ENCODE data around the gene SLC45A1. TPM values are rescaled to one million over a fixed set of nuclear protein-coding genes. Genes with fewer than 3 reads are reported as not detected.

The SLC45A1 gene
- total RNA-seq, 2 donors from 2014 or later = 1.8 to 2.2 TPM

GRCh38 chr1:8360493-8361197 lies 42.7 kb downstream of the SLC45A1 start:
- no peak for DNase-seq
- intact Hi-C loops (cut with DNase I) = no loop called here
- no peak for ATAC-seq

DNA sequence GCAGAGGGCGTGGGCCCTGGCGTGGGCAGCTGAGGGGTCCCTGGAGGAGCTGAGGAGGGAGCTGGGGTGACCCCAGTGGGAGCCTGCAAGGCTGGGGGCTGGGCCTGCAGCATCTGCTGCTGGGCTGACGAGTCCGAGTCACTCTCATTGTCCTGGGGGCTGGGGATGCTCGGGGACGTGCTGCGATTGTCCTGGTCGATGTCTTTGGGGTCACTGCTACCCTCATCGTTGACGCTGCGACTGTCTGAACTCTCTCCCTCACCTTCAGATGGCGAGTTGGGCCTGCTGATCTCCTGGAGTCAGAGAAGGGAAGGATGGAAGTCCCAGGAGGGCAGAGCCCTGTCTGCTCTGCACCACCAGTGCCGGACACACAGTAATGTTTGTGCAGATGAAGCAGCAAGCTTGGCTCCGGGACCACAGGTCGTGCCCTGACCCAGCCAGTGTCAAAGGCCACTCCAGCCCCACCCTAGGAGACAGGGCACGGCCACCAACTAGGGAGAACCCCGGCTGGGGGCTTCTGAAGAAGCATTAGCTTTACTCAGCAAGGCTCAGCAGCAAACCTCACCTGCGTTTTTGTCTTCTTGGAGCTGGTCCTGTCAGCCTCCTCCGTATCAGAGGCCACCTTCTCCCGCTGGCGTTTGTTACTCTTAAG lies 43.4 kb downstream of the SLC45A1 start:
- ATAC-seq (no peak), DNase-seq (no peak)
- intact Hi-C loops (cut with DNase I) = no loop called here

- no peak for DNase-seq
- peak in 1 of 2 donors; percentile 29 for ATAC-seq
- intact Hi-C loops (cut with DNase I) = no loop called here
Observed at GRCh38 chr1:8362701-8363101, 44.8 kb downstream of the SLC45A1 start.

DNA sequence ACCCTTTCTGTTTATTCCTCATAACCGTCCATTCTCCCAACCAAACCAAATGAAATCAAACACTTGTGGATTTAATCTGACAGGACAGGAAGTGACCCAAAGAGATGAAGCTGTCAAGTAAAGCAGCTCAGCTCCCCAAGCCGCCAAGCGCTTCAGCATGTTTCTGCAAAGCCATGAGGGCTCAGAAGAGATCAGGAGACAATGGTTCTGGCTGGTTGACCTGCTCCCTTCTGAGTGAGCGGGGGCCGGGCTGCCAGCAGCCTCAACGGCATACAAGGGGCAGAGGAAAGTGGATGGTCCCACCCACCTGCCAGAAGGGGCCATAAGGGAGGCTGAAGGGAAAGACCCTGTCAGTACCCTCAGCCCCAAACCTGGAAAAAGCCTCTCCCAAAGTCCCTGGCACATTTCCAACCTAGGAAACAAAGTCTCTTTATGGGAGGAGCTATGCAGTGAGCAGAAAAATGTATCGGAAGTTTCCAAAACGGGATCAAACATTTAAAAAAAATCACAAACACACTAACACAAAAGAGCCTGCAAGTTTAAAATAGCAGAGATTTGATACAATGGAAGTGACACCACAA lies 45.4 kb downstream of the SLC45A1 start:
- intact Hi-C loops (cut with DNase I) = no loop called here
- DNase-seq (no peak), ATAC-seq (no peak)

- intact Hi-C loops (cut with DNase I) = no loop called here
- ATAC-seq = no peak
- DNase-seq = no peak
Observed at GRCh38 chr1:8363767-8364301, 45.9 kb downstream of the SLC45A1 start.

- DNase-seq (peak; percentile 81), ATAC-seq (peak; percentile 25 to 39)
- intact Hi-C loops (cut with DNase I) = no loop called here
Observed at GRCh38 chr1:8364528-8365442, 46.9 kb downstream of the SLC45A1 start.

DNA sequence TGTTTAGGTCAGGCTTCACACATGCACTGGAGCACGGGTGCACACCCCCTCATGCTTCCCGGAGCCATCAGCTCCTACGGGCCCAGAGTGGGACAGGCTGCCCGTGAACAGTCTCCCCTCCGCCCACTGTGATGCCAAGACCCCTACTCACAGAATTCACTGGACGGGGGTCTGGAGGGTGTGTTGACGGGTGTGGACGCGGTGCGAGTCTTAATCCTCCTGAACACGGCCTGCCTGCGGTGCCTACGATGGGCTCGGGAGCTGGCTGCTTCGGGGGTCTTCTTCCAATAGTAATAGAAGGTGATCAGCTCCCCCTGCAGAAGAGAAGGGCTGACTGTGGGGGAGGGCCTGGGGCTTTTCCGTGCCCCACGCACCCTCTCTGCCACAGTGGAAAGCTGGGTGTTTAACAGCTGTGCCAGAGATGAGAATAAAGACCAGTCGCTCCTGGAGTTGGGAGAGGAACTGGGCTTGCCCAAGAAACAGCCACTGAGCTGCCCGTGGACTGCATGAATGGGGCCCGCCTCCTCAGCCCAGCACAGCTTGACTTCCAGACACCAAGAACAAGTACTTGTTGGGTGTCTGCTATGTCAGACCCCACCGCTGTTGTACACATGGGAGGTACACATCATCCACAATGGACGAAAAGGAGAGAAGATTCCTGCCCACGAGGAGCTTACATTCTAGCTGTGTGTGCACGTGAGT lies 47.9 kb downstream of the SLC45A1 start:
- DNase-seq (no peak), ATAC-seq (no peak)
- intact Hi-C loops (cut with DNase I) = no loop called here

DNA sequence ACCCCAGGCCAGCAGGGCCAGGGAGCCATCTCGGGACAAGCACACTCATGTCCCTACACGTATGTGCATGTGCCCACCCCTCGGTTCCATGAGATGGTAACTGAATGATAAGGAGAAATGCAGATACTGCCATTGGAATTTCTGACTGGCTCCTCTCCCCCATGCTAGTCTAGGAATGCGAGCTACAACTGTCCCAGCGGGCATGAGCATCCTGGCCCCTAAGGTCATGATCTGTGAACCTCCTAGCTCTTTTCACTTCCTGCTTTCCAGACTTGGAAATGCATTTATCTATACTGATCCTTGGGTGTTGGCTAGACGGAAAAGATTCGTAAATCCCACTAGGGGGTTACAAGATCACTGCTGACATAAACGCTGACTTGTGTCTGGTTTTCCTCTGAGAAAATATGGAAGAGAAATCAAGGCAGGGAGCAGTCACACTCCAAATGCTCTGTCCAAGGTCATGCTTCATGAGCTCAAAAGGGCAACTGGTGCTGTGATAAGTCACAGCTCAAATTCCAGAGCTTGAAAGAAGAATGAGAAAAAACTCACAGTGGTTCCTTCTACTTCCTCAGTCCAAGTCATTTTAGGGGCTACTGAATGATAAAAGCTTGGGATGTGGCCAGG lies 49.8 kb downstream of the SLC45A1 start:
- intact Hi-C loops (cut with DNase I) = no loop called here
- ATAC-seq = no peak
- no peak for DNase-seq

DNA sequence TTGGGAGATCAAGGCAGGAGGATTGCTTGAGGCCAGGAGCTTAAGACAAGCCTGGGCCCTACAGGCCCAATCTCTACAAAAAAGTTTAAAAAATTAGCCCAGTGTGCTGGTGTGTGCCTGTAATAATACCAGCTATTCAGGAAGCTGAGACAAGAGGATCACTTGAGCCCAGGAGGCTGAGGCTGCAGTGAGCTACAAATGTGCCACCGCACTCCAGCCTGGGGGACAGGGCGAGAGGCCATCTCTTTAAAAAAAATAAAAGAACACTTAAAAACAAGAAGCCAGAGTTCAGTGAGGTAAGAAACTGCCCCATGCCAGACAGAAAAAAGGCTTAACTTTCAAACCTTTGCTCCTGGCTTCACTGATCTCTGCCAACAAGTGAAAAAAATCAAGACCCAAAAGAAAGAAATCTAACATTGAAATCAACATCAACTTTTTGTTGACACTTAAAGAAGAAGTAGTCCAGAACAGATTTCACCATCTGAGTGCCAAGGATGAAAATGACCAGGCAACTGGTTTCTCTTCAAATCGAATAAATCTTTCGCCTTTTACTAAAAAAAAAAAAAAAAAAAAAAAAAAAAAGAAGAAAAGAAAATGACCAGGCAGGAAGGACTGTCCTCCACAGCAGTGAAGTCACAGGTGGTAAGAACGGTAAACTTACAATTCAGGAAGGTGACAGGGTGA lies 51.2 kb downstream of the SLC45A1 start:
- no peak for DNase-seq
- no peak for ATAC-seq
- intact Hi-C loops (cut with DNase I) = no loop called here

- ATAC-seq (no peak), DNase-seq (no peak)
- intact Hi-C loops (cut with DNase I) = loop anchor here (5.0 to 10.0 kb wide), 3 partner anchors 37 to 155 kb away; no protein-coding TSS in a partner anchor
Observed at GRCh38 chr1:8370046-8370881, 52.4 kb downstream of the SLC45A1 start.

- DNase-seq (peak; percentile 44), ATAC-seq (peak; percentile 23 to 53)
Observed at GRCh38 chr1:8370905-8371315, 53.0 kb downstream of the SLC45A1 start.

GRCh38 chr1:8371372-8371991 lies 53.6 kb downstream of the SLC45A1 start:
- DNase-seq (no peak), ATAC-seq (peak; percentile 2 to 17)
- intact Hi-C loops (cut with DNase I) = loop anchor here (5.0 to 10.0 kb wide), 3 partner anchors 36 to 153 kb away; no protein-coding TSS in a partner anchor

More at GRCh38 chr1:8370905-8371315, 53.0 kb downstream of the SLC45A1 start:
- intact Hi-C loops (cut with DNase I) = loop anchor here (5.0 to 10.0 kb wide), 3 partner anchors 36 to 154 kb away; no protein-coding TSS in a partner anchor

DNA sequence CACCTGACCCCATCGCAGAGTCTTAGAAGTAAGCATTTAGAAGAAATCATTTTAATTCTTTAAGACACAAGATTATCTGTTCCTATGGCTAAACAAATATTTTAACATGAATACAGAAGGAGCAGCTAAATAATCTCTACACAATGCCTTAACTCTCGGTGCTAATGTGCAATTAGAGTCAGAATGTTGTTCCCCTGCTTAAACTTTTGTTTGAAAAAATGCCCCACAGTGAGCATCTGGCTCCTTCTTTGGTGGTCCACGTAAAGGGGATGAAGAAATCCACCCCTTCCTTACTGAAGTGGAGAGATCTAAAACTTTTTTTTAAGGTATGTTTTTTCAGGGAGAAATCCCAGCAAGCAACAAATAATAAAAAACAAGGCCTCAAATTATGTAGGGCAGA lies 55.2 kb downstream of the SLC45A1 start:
- intact Hi-C loops (cut with DNase I) = loop anchor here (5.0 to 10.0 kb wide), 3 partner anchors 34 to 152 kb away; no protein-coding TSS in a partner anchor
- ATAC-seq = no peak
- DNase-seq = no peak

- peak; percentile 76 to 88 for ATAC-seq
- peak; percentile 72 for DNase-seq
- intact Hi-C loops (cut with DNase I) = loop anchor here (5.0 to 10.0 kb wide), 3 partner anchors 34 to 151 kb away; no protein-coding TSS in a partner anchor
Observed at GRCh38 chr1:8373581-8374241, 55.8 kb downstream of the SLC45A1 start.

GRCh38 chr1:8374356-8374755 lies 56.4 kb downstream of the SLC45A1 start:
- ATAC-seq = peak; percentile 1 to 12
- DNase-seq = no peak
- intact Hi-C loops (cut with DNase I) = loop anchor here (5.0 to 10.0 kb wide), 3 partner anchors 33 to 150 kb away; no protein-coding TSS in a partner anchor
